ENCODE measurements around the gene SLC35D1.

SLC35D1 gene

DNA sequence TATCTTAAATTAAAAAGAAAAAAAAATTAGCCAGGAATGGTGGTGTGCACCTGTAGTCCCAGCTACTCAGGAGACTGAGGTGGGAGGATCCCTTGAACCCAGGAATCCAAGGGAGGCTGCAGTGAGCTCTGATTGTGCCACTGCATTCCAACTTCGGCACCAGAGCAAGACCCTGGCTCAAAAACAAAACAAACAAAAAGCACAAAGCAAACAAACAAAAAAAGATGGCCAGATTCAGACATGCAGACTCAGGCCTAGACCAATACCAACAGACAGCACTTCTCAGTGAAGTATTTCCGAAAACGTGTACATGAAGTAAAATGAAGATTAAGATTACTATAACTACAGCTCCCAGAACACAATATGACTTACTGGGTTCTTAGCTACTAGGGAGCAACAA lies 10.6 kb downstream of the SLC35D1 start:
- no peak for DNase-seq

DNA sequence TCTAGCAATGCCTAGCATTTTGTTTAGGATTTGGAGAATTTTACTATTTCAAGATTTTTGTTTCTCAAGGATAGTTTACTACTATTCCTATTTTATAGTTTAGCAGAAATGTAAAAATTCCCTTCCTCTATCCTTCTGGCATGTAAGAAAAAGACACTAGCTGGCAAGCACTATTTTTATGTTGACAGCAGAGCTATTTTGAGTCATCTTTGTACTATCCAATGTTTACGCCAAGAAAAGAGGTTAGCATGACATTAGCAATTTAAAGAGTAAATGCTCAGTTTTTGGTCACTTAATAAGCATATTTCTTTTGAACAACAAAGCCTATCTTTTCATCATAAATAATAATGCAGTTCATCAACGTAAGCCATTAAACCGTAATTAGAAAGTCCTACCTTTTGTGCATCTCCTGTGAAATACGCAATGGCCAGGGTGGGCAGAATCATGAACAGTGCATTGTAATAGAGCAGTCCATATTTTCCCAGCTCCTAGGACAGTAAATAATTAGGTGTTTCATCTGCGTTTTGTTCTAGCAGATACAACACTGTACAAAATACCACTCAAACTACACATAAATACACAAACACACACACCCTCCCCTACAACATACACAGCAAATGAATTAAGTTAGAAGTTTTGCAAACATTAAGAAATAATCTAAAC lies 12.0 kb downstream of the SLC35D1 start:
- no peak for DNase-seq

DNA sequence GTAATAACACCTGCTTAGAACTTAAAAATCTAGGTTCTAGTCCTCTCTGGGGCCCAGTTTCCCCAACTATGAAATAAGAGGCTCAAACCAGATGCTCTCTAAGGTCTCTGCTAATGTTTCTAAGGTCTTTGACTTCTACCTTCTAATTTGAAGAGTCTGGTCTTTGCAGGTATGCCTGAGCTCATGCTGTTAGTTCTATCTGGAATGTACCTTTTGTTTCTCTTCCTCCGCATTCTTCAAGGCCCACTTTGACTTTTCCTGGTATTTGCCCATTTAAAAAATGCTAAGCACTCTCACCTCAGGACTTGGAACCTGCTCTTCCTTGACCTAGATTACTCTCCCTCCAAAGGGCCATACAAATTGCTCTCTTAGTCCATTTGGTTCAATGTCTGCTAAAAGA lies 13.5 kb downstream of the SLC35D1 start:
- no peak for DNase-seq

DNA sequence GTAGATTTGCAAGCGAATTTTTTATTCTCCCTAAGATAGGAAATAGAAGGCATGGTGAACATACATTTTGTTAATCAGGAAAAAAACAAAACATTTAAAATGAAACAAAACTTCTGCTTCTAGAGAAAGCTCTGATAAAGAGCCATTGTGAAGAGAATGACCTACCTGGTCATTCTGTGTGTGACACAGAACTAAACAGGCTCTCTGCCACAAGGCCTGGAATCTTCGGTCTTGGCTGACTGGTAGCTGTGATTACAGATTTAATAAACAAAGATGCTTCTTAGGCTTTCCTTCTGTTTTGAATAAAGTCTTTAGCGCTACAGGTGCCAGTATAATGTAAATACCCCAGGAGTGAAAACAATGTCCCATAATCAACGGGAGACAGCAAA lies 22.1 kb downstream of the SLC35D1 start:
- no peak for DNase-seq

DNA sequence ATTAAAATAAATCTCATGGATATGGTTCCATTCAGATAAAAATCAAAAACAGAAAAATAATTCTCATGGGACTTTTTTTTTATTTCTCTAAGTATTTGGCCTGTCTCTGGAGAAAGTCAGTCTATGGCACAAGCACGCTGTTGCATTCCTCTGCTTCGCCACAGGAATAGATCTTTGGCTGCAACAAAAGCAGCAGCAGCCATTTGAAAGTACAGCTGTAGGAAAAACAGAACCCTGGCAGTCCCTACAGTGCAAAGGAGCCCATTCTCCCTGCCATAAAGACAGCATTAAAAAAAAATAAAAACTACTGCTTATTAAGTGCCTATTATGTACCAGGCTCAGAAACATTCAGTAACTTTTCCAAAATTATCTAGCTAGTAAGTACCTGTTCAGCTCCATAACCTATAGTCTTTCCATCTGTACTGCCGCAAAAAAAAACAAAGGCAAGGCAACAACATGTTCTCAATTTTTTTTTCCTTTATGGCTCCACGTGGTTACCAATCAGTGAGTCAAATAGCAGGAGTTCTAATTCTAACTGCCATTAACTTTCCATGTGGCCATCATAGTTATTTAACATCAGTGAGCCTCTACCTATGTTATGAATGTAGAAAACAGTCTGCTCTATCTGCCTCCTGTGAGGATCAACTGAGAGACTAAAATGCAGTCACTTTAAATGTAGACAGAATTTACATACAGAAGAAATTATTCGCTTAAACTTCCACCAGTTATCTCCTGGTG lies 22.7 kb downstream of the SLC35D1 start:
- DNase-seq: no peak

DNA sequence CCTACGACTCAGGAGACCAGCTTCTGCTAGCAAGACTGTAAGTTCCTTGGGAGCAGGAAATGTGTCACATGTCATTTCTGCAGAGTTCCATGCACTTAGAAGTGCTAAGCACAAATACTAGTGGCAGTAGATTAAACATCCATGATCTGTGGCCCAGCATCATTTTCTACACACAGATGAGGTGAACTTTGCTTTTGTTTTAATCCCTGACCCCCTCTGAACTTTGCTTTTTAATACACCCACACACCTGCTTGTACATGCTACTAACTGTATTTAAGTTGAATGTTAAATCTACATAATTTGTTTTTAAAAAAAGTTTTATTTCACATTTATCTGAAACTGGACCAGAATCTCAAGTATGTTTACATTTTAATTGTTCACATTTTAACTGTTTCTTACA lies 24.5 kb downstream of the SLC35D1 start:
- no peak for DNase-seq

DNA sequence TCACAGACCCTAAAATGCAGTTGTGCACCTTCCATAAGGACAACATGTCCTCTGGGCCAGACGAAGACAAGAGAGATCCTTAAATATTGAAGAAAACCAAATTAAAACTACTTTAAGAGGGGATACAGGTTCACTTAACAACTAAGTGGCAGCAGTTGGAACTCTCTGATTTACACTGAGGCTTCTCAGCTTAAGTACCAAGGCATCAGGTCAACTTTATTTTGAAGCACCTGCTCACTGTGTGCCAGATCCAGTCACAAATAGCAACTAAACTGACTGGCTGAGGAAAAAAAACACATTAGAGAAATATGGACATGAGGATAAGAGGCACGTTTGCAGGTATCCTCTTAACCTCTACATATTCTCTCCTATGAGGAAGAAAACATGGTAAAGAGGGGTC lies 33.2 kb downstream of the SLC35D1 start:
- DNase-seq: no peak

DNA sequence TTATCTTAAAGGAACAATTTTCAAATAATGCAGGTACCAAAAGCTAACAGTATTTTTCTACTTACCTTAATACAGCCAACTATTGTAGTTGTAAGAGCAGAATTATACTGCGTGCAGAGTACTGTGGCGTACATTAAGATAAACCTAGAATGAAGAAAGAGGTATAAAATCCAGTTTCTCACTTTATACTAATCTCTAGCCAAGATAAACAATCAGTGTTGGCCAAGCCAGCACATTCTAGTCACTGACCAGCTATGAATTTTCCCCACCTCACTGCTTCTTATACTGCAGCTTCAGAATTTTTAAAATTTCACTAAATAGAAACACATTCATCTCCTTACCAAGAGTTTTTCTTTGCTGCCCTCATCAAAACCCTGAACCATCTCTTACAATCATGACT lies 33.6 kb downstream of the SLC35D1 start:
- DNase-seq: no peak

DNA sequence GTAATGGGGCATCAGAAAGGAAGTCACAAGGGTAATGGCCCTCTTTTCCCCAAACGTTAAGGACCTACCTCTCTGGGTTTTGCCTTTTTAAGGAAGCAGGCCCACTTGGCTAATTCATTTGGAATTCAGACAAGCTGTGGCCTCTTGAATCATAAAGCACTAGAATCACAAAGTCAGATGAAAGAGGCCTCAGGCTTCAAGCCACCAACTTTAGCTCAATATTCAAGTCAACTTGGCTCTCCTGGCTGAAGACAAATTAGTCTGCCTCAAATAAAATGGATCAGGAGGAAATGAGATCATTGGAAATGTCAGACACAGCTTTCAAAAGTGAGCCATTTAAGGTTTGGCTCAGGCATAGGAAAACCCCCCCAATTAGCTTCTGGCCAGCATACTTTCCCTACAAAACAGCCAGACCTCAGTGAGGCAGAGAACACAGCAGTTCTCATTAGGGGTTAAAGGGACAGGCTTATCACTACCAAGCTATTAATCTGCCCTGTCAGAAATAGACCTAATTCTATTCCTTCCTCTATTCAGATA lies 34.3 kb downstream of the SLC35D1 start:
- DNase-seq: no peak

DNA sequence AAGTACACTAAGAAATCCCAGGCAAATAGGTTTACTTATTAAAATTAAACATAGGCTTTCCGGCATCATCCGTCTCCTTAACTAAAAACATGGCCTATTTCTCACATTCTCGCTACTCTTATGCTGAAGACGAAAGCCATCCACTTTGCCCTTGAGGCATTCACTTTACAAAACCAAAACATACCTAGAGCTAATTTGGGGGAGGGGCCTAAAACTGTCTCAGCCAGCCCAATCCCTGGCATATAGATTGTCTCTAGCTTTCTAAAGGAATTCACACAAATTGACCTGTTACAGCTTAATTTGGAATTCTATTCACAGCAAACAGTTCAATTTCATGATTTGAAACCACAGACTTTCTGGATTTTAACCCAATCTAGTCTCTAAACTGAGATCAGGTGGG lies 34.8 kb downstream of the SLC35D1 start:
- DNase-seq: no peak

DNA sequence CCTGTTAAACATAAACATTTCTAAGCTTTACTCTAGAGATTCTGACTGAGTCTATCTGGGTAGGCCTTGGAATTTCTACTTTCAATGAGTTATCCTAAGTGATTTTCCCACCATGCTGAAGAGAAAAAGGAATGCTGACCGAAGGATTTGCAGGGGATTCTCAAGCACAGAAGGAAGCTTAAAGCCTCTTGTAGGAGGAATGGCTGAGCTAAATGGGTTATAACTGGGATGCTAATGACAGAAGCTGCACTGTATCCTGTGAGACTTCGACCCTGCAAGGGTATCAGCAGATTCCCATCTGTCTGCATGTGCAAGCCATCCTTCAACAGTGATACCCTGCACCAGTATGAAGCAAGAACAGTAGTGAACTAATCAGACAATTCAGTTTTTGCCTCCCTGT lies 35.4 kb downstream of the SLC35D1 start:
- DNase-seq: no peak

DNA sequence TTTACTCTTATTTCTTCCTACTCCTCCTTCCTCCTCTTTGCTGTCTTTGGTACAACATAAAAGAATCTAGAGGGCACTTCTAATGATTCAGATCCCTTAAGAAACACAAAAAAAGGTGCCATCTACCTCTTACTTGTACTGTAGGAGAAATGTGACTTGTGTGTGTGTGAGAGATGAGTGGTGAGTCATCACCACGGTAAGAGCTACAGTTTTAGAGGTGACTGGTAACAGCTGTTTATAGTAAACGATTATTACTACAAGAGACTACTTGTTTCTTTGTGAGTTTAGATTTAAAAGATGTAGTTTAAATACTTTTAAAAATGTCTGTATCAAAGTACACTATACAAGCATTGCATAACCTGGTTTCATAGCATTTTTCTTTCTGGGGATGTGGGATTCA lies 40.4 kb downstream of the SLC35D1 start:
- DNase-seq: no peak

DNA sequence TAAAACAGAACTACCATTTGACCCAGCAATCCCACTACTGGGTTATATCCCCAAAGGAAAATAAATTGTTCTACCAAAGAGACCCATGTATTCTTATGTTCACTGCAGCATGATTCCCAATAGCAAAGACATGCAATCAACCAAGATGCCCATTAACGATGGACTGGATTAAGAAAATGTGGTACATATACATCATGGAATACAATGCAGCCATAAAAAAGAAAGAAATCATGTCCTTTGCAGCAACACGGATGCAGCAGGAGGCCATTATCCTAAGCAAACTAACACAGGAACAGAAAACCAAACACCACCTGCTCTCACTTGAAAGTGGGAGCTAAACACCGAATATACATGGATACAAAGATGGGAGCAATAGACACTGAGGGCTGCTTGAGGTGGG lies 44.2 kb downstream of the SLC35D1 start:
- no peak for DNase-seq

DNA sequence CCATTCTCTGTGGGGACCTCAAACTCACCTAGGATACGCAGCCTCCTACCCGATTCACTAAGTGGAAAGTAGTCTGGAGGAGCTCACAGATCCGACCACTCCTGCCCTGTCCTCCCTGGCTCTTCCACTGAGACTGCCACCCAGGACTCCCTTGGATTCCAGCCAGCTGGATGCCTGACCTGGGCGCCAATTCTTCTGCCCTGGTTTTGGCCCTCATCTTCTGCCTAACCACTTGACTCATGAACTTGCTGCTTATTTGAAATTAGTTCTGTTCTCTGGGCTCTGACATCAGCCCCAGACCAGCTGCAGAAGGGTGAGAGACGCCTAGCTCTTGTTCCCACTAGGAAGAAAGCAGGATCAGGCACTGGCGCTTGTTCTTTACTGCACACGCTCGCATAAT lies 48.9 kb downstream of the SLC35D1 start:
- no peak for DNase-seq

DNA sequence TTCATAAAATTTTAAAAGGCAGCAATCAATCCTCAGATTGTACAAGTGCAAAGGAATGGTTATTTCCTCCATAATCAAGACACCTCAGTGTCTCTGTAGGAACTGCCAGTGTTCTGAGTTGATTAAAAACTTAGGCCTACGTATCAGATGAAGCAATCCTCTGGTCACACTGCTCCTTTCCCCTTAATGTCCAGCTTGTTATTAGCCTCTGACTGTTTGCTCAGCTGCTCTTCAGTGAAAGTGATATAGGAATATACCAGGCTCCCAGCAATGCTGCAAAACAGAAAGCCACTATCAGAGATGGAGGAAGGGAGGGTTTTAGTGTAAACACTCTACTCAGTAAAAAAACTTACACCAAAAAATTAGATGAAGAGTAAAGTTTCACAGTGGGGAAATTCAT lies 49.8 kb downstream of the SLC35D1 start:
- no peak for DNase-seq

DNA sequence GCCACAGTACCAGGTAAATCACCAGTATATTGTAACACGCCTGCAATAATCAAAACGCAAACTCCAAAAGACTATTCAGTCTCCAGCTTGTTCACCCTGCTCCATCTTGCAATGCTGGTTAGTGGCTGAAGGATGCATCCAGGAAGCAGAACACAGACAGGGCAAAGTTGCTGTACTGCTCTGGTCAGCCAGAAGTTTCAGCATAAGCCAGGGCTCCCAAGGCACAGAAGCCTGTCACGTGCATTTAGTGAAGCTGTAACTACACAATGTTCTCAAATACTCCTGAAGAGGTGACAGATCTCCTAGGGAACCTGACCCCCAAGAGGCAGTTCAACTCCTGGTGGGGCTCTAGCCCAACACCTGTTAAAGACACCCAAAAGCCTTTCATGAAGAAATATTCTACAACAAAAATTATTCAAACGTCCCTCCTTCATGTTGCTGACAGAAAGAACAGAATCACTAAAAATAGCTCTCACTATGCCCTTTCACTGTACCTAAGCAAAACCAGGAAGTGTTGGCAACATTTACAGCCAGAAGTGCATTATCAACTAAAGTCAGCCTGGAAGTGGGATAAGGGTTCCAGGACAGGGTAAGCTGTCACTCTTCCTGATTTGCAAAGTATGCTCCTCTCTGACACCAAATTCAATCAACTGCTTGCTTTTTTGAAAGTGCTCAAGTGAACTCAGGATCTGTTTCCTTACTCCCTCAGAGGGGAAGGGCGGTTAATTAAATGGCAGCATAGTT lies 52.1 kb downstream of the SLC35D1 start:
- DNase-seq: no peak

DNA sequence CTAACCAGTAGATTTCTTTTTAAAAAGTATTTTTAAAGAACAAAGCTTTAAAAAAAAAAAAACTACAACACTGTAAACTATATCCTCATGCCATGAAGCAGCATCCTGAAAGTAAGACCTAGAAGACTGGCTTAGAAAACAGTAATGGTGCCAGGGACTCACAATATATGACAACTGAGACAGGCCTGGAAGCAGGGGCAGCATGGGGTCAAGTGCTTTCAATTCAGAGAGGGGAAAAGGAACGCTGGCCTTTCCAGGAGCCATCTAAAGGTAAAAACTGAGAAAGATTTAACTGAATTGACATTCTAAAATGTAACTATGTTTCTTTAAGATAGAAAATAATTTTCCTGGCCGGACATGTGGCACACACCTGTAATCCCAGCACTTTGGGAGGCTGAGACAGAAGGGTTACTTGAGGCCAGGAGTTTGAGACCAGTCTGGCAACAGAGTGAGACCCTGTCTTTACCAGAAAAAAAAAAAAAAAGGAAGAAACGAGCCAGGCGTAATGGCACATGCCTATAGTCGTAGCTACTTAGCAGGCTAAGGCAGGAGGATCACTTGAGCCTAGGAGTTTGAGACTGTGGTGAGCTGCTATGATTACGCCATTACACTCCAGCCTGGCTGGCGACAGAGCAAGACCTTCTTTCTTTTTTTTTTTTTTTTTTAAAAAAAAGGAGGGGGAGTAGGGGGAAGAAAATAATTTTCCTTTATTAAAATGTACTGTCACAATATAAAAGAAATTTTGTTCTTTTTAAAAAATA lies 54.1 kb downstream of the SLC35D1 start:
- no peak for DNase-seq

DNA sequence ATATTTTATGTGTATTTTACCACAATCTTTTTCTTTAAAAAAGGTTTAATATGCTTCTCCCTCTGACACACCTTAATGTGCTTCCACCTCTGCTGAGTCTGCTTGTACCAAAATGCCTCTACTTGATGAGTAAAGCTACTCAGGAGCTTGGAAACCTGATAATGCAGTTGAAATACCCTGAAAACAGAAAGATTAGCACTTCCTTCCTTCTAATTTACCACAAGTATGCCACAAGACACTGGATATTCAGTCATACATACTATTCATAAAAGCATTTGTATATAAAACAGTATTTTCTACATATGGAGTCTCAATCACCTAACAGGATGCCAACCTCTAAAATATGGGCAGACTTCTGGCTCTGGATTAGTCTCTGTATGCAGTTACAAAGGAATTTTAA lies 55.0 kb downstream of the SLC35D1 start:
- no peak for DNase-seq

DNA sequence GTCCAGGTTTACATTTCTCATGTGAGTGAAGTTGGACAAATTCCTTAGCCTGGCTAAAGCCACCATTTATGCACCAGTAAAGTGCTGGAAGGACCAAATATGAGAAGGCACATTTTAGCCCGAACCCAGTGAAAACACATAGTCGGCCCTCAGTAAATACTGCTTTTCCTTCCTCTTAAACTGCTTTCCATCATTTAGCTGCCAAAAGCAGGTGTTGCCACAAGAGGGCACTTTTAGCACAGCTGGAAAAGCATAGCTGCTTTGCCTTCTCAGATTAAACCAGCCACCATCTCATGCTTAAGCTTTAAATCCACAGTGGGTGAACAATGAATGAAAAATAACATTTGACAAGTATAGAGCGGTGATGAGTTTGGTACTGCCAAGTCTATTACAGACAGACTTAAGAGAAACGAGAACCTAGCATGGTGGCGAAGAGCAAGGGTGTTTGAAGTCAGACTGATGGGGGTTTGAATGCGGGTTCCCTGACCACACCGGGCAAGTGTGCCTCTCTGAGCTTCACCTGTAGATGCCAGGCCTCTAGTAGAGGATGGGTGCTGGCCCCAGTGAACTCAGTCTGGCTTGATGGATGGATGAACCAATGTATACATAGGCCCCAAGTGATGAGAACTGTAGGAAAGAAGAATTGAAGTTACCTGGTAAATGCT lies 57.8 kb downstream of the SLC35D1 start:
- DNase-seq: peak; percentile 38 to 60

DNA sequence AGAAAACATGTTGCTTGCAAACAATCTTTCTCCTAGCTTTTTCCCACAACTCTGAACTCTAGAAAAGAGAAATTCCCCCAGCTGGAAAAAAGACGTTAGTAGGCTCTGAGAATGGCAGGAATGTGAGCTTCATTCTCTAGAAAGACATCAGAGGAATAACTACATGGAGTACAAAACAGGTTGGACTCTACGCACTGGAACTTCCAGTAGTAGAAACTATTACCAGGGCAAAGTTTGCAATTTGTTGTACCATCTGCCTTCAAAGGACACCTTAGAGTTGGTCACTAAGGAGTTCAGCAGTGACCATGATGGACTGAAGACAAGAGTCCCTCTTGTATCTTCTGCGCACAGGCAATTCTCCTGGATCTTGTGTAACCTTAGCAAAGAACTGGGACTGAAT lies 60.9 kb downstream of the SLC35D1 start:
- DNase-seq: no peak

DNA sequence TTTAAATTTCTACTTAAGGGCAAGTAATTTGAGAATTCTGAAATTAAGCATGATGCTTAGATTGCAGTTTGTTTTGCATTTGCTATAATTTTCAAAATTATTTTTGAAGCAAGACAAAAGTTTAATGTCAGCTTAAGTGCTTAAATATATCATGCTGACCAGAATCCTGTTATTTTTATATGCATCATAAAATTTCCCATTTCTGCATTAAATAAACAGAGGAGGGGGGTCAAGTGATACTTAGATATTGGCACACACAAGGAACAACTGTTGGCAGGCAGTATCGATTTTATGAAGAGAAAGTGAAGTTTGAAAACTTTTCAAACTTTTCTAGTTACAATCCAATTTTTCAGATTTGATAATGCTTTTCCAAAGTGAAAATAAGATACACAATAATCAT lies 68.1 kb downstream of the SLC35D1 start:
- DNase-seq: no peak

DNA sequence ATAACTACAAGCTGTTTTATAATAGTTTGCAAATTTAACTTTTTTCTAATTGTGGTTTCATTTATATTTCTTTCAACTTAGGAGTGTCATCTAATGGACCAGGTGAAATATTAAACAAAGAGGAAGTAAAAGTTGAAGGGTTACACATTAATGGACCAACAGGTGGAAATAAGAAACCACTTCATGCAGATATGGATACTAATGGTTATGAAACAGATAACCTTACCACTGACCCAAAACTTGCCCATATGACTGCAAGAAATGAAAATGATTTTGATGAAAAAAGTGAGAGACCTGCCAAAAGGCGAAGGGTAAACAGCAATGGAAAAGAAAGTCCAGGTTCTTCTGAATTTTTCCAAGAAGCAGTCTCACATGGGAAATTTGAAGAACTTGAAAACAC lies 69.5 kb downstream of the SLC35D1 start:
- no peak for DNase-seq
